GM23338 (cell line): Measurements from ENCODE around the gene HIGD2B.

ENCODE experiments used
- CREB1 ChIP-seq: fragments of 250-450 bp; sonication (Bioruptor Pico); IDR thresholded peaks from 2 replicates; pipeline ENCODE4 v1.5.0; 2020; ENCODE audit warnings: low read depth, mild to moderate bottlenecking, moderate library complexity
- JUNB ChIP-seq: IDR thresholded peaks from one replicate; pipeline ENCODE4 v1.6.1; 2016; ENCODE audit warnings: antibody characterized with exemption; ENCODE audit not compliant: unreplicated experiment
- POLR2AphosphoS5 ChIP-seq: IDR thresholded peaks from 2 replicates; pipeline ENCODE4 v1.6.1; 2016; ENCODE audit warnings: antibody characterized with exemption, low read depth
- TF ChIP-seq, protein P1 (sequence below), 2 experiments: fragments of 200-600 bp in 1 of 2; sonication (generic) in 1 of 2; conservative IDR thresholded peaks; 2 replicates each; pipeline versions ENCODE4 v1.5.1 to v1.6.1; 2016 to 2017; ENCODE audit warnings: antibody characterized with exemption in 2 of 2, low read depth in 2 of 2, mild to moderate bottlenecking in 2 of 2, moderate library complexity in 1 of 2

DNA sequence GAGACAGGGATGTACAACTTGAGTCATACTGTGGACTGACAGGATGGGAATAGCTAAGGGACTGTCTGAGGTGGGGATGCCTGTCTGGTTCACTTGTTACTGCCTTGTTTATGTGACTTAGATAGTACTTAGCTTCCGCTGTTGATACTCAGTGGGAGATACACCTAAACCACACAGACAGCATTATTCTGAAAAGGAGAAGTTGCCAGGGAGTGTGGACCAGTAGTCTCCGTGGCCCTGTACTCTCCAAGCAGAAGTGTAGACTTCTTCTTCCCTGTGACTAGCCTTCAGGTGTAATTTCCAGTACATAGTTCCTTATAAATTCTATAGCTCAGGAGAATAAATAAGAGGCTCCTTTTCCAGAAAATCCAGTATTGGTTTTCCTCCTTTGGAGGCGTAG is 5.1 kb downstream of the HIGD2B start:
- TF ChIP-seq, protein P1, sequence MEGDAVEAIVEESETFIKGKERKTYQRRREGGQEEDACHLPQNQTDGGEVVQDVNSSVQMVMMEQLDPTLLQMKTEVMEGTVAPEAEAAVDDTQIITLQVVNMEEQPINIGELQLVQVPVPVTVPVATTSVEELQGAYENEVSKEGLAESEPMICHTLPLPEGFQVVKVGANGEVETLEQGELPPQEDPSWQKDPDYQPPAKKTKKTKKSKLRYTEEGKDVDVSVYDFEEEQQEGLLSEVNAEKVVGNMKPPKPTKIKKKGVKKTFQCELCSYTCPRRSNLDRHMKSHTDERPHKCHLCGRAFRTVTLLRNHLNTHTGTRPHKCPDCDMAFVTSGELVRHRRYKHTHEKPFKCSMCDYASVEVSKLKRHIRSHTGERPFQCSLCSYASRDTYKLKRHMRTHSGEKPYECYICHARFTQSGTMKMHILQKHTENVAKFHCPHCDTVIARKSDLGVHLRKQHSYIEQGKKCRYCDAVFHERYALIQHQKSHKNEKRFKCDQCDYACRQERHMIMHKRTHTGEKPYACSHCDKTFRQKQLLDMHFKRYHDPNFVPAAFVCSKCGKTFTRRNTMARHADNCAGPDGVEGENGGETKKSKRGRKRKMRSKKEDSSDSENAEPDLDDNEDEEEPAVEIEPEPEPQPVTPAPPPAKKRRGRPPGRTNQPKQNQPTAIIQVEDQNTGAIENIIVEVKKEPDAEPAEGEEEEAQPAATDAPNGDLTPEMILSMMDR (conservative IDR thresholded peaks at IDR 0.05; ENCODE audit: low read depth in 2 of 2), result no peak
- no peak for TF ChIP-seq POLR2AphosphoS5
- TF ChIP-seq CREB1 (CRISPR knock-in tag), result no peak
- no peak for TF ChIP-seq JUNB
